GM18951 (cell line): ENCODE data around the gene CATSPERD.
A peak's percentile ranks its signal among the peaks of the same experiment; 100 is the strongest.
"Not testable (repeated sequence)": the region's sequence is repeated elsewhere in the genome, so short reads cannot be mapped to it uniquely, and the experiment has no call there.

Experiments
- POLR2A ChIP-seq: IDR thresholded peaks from 4 replicates; pipeline ENCODE4 v1.6.1; 2011; ENCODE audit warnings: mild to moderate bottlenecking; ENCODE audit not compliant: insufficient read length, insufficient read depth; ENCODE audit errors: extremely low read depth
- in situ Hi-C: fragments of 300-500 bp; cut with MboI; formaldehyde crosslinking; loops from one replicate; pipeline ENCODE4 v1.12.0; 2022; ENCODE audit warnings: low sequenced_read_pairs, mixed read lengths, inconsistent platforms; ENCODE audit not compliant: unreplicated experiment

The CATSPERD gene

DNA sequence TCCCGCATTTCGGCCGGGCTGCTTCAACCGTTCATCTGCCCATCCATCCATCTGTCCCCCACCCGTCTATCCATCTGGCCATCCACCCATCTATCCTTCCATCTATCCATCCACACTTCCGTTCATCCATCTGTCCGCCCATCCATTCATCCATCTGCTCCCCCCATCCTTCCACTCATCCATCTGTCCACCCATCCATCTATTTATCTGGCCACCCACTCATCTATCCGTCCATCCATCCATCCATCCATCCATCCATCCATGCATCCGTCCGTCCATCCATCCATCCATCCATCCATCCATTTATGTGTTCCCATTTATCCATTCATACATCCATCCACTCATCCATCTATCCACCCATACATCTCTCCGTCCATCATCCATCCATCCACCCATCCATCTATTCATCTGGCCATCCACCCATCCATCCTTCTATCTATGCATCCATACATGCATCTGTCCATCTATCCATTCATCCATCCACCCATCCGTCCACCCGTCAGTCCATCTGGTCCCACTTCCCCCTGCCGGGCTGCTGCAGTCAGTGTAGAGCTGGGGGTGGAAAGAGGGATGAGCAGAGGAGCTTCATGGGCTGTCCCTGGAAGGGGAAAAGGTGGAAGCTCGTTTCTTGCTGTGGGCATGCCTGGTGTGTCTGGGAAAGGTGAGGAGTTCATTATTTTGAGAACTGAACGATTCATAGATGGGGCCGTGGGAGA lies 38.9 kb upstream of the CATSPERD start:
- TF ChIP-seq POLR2A, result no peak
- in situ Hi-C loops, result no loop called here

- in situ Hi-C loops, result no loop called here
- TF ChIP-seq POLR2A, result no peak
These were observed 38.3 kb upstream of the CATSPERD start for GRCh38 chr19:5682107-5682482.

DNA sequence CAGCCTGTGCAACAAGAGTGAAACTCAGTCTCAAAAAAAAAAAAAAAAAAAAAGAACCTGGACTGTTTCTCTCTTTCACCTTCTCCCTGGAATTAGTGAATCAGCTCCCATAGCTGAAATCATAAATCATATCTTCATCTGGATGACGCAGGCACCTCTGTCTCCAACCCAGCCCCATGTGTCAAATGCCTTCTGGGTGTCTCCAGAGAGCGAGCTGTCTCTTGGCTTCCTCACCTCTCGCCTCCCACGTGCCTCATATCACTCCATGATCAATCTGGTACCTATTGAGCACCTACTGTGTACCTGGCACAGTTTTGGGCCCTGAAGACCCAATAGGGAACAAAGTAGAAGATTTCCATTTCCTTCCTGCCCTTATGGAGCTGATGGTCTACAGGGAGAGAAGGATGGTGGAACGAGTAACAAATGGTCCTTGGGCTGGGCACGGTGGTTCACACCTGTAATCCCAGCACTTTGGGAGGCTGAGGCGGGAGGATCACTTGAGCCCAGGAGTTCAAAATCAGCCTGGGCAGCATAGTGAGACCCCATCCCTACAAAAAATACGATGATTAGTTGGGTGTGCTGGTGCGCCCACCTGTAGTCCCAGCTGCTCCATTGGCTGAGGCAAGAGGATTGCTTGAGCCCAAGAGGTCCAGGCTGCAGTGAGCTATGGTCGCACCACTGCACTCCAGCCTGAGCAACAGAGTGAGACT lies 37.1 kb upstream of the CATSPERD start:
- TF ChIP-seq POLR2A, result no peak
- in situ Hi-C loops, result no loop called here

GRCh38 chr19:5684694-5685430 lies 35.6 kb upstream of the CATSPERD start:
- no peak for TF ChIP-seq POLR2A
- in situ Hi-C loops, result no loop called here

GRCh38 chr19:5686326-5686646 lies 34.2 kb upstream of the CATSPERD start:
- no peak for TF ChIP-seq POLR2A
- in situ Hi-C loops, result no loop called here

DNA sequence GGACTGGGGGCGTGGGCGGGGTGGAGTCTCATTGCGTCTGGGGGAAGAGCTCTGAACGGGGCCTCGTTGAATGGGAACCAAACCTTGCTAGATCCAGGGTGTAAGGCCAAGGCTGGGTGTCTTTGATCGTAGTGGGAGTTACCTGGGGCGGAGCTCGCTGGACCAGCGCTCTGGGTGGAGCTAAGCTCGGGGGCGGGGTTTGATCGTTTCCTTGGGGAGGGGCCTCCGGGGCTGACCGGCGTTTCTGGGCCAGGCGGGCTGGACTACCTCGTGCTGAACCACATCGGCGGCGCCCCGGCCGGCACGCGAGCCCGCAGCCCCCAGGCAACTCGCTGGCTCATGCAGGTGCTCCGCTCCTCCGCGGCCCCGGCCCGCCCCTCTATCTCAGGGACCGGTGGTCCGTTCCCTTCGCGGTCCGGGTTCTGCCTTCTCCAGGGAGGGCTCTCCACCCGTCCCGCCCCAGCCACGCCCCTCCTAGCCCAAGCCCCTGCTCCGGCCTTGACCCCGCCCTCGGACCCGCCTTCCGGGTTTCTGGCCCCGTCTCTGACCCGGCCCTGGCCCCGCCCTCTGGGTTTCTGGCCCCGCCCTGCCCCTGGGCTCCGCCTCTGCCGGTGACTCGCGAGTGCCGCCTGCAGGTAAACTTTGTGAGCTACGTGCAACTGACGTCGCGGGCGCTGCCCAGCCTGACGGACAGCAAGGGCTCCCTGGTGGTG lies 33.6 kb upstream of the CATSPERD start:
- no peak for TF ChIP-seq POLR2A
- in situ Hi-C loops, result no loop called here

DNA sequence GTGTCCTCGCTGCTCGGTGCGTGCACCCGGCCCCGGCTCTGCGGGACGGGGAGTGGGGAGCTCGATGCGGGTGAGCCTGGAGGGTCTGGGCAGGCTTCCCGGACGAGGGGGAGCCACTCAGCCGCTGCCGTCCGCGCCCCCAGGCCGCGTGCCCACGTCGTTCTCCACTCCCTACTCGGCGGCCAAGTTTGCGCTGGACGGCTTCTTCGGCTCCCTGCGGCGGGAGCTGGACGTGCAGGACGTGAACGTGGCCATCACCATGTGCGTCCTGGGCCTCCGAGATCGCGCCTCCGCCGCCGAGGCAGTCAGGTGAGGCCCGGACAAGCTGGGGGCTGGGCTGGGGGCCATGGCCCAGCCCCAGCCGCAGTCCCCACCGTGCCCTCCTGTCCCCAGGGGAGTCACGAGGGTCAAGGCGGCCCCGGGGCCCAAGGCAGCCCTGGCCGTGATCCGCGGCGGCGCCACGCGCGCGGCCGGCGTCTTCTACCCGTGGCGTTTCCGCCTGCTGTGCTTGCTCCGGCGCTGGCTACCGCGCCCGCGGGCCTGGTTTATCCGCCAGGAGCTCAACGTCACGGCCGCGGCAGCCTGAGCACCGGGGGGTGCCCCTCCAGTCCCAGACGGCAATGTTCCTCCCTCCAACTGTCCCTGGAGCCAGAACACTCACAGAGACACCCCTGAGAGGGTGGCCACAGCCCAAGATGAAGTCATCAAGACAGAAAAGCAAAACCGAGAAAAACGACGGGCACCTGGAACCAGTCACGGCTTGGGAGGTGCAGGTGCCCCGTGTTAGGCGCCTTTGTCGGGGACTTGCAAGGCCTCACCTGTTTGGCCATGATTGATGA lies 32.9 kb upstream of the CATSPERD start:
- no peak for TF ChIP-seq POLR2A
- in situ Hi-C loops, result no loop called here

DNA sequence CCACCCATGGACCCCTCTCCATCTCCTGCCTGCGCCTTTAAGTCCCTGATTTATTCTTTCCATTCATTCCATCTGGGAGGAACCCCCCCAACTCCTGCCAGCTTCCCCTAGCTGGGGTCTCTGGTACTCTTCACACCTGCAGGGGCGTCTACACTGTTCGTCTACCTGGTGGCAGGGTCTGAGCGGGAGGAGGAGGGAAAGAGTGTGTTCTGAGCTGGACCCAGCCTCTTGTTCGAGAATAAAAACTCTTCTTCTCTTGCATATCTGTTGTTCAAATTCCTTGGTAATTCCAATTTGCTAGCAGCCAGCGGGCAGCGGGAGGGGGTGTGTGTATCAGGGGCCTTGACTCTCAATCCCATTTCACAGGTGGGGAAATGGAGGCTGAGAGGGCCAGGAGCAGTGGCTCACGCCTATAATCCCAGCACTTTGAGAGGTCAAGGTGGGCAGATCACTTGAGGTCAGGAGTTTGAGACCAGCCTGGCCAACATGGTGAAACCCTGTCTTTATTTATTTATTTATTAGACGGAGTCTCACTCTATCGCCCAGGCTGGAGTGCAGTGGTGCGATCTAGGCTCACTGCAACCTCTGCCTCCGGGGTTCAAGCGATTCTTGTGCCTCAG lies 32.1 kb upstream of the CATSPERD start:
- in situ Hi-C loops, result not testable (repeated sequence)

- peak; percentile 99 for TF ChIP-seq POLR2A
- in situ Hi-C loops, result no loop called here
These were observed 30.1 kb upstream of the CATSPERD start, which contains the start of gene RPL36 for GRCh38 chr19:5690125-5690954. TSS of gene RPL36 (plus strand) at chr19:5690295. CDS start at chr19:5690508, 213 bp downstream.

DNA sequence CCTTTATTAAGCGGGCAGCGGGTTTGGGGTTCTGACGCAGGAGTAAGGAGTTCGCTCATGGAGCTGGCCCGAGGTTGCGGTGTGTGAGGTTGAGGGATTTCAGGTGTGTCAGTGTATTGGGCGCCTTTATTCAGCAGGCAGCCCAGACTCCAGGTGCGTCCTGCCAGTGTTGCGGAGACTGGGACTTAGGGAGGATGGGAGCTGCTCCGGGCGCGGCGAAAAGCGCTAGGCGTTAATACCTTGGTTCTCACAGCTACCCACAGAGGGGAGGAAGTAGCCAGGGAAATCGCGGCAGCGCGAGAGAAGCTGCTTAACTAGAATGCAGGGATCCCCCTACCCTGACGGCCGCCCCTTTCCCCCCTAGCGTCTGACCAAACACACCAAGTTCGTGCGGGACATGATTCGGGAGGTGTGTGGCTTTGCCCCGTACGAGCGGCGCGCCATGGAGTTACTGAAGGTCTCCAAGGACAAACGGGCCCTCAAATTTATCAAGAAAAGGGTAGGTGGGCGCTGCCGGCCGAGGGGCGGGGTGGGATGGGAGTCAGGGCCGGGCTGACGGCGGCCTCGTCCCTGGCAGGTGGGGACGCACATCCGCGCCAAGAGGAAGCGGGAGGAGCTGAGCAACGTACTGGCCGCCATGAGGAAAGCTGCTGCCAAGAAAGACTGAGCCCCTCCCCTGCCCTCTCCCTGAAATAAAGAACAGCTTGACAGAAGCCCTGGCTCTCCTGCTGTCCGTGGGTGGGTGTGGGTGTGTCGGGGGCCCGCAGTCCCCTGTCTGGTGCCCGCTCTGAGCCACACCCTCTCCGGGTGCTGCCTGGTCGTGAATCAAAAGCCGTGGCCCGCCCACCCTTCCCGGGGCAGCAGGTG lies 29.2 kb upstream of the CATSPERD start:
- no peak for TF ChIP-seq POLR2A
- in situ Hi-C loops, result no loop called here
